Amniotic stem cell (primary cell): ENCODE measurements around the gene RIPK1.
"Not testable (repeated sequence)": the region's sequence is repeated elsewhere in the genome, so short reads cannot be mapped to it uniquely, and the experiment has no call there.

Experiments used
- DNase-seq: peaks from one replicate; lab custom pipeline; 2025; lab: John Stamatoyannopoulos, UW

The RIPK1 gene

GRCh38 chr6:3136292-3137011 lies 68.2 kb downstream of the RIPK1 start:
- DNase-seq: no peak

- DNase-seq: no peak
Observed at GRCh38 chr6:3137057-3137777, 68.9 kb downstream of the RIPK1 start.

- not testable (repeated sequence) for DNase-seq
Observed at GRCh38 chr6:3137873-3138272, 69.6 kb downstream of the RIPK1 start.

GRCh38 chr6:3138341-3138740 lies 70.0 kb downstream of the RIPK1 start:
- no peak for DNase-seq

GRCh38 chr6:3139090-3139903 lies 71.0 kb downstream of the RIPK1 start:
- DNase-seq: no peak

GRCh38 chr6:3140201-3140600 lies 71.9 kb downstream of the RIPK1 start:
- no peak for DNase-seq

GRCh38 chr6:3142536-3142935 lies 74.2 kb downstream of the RIPK1 start:
- no peak for DNase-seq

GRCh38 chr6:3143158-3143557 lies 74.9 kb downstream of the RIPK1 start:
- no peak for DNase-seq

- no peak for DNase-seq
Observed at GRCh38 chr6:3144571-3144970, 76.3 kb downstream of the RIPK1 start.

GRCh38 chr6:3147914-3148757 lies 79.8 kb downstream of the RIPK1 start:
- DNase-seq: no peak

GRCh38 chr6:3151691-3152090 lies 83.4 kb downstream of the RIPK1 start:
- DNase-seq: no peak

- no peak for DNase-seq
Observed at GRCh38 chr6:3152689-3153088, 84.4 kb downstream of the RIPK1 start.

- not testable (repeated sequence) for DNase-seq
Observed at GRCh38 chr6:3155416-3155815, 87.1 kb downstream of the RIPK1 start.

- not testable (repeated sequence) for DNase-seq
Observed at GRCh38 chr6:3156184-3157130, 88.2 kb downstream of the RIPK1 start.

- peak; percentile 52 for DNase-seq
Observed at GRCh38 chr6:3157131-3157933, 89.0 kb downstream of the RIPK1 start, which contains the start of gene TUBB2A. Gene TUBB2A, minus strand, starts transcription at chr6:3157544. Its CDS starts 81 bp downstream, at chr6:3157463.

- DNase-seq: no peak
Observed at GRCh38 chr6:3159805-3160781, 91.8 kb downstream of the RIPK1 start.

- DNase-seq: no peak
Observed at GRCh38 chr6:3162067-3162497, 93.8 kb downstream of the RIPK1 start.

- no peak for DNase-seq
Observed at GRCh38 chr6:3162565-3163247, 94.4 kb downstream of the RIPK1 start.
